Liver (tissue), 9 donors: ENCODE results near the gene EEF2K. TPM values are rescaled to one million over a fixed set of nuclear protein-coding genes. Genes with fewer than 3 reads are reported as not detected.

ENCODE experiments used
- DNase-seq: peaks from one replicate; pipeline ENCODE4 v3.0.0-alpha.2; 2017; ENCODE audit warnings: low spot score
- H3K27ac ChIP-seq, 2 donors: one replicate each; pipeline ENCODE4 v1.7.0; 2013; ENCODE audit warnings: inconsistent platforms in 2 of 2, low read length in 2 of 2, control low read depth in 1 of 2, low read depth in 1 of 2, mild to moderate bottlenecking in 1 of 2
- H3K27me3 ChIP-seq, 4 donors: one replicate each; pipeline versions ENCODE4 v1.6.1 to v1.7.0; 2013; ENCODE audit warnings: low read length in 3 of 4, inconsistent platforms in 1 of 4, mild to moderate bottlenecking in 1 of 4, moderate library complexity in 1 of 4; ENCODE audit not compliant: control insufficient read depth in 4 of 4, insufficient read depth in 4 of 4
- H3K36me3 ChIP-seq, 4 donors: one replicate each; pipeline versions ENCODE4 v1.6.1 to v1.7.0; 2013; ENCODE audit warnings: low read length in 3 of 4, mild to moderate bottlenecking in 3 of 4, low read depth in 1 of 4, moderate library complexity in 1 of 4; ENCODE audit not compliant: control insufficient read depth in 4 of 4, insufficient read depth in 3 of 4
- H3K4me1 ChIP-seq, 4 donors: one replicate each; pipeline versions ENCODE4 v1.6.1 to v1.7.0; 2013; ENCODE audit warnings: low read length in 3 of 4, mild to moderate bottlenecking in 3 of 4, moderate library complexity in 1 of 4; ENCODE audit not compliant: control insufficient read depth in 4 of 4, insufficient read depth in 4 of 4
- H3K4me3 ChIP-seq, 3 donors: one replicate each; pipeline versions ENCODE4 v1.6.1 to v1.7.0; 2013; ENCODE audit warnings: low read length in 3 of 3, control low read depth in 1 of 3, low read depth in 1 of 3, mild to moderate bottlenecking in 1 of 3
- H3K9ac ChIP-seq, 2 donors: one replicate each; pipeline ENCODE4 v1.7.0; 2013; ENCODE audit warnings: low read length in 2 of 2, mild to moderate bottlenecking in 2 of 2, moderate library complexity in 2 of 2, control low read depth in 1 of 2, low read depth in 1 of 2
- H3K9me3 ChIP-seq, 4 donors: one replicate each; pipeline versions ENCODE4 v1.6.1 to v1.7.0; 2013; ENCODE audit warnings: low read length in 3 of 4; ENCODE audit not compliant: control insufficient read depth in 4 of 4
- ATF3 ChIP-seq: IDR thresholded peaks from 2 replicates; pipeline ENCODE4 v1.6.1; 2016; ENCODE audit warnings: antibody characterized with exemption
- CTCF ChIP-seq: fragments of 150-350 bp; IDR thresholded peaks from 2 replicates; pipeline ENCODE4 v1.5.1; 2017; ENCODE audit warnings: improper control_type of control experiment, low read depth, low read length; ENCODE audit not compliant: missing input control
- EGR1 ChIP-seq, 2 donors: IDR thresholded peaks; 2 replicates each; pipeline ENCODE4 v1.6.1; 2016 to 2018; ENCODE audit warnings: antibody characterized with exemption in 2 of 2, low read depth in 2 of 2
- FOXA1 ChIP-seq: IDR thresholded peaks from 2 replicates; pipeline ENCODE4 v1.6.1; 2016; ENCODE audit warnings: antibody characterized with exemption
- FOXA2 ChIP-seq: IDR thresholded peaks from 2 replicates; pipeline ENCODE4 v1.6.1; 2016; ENCODE audit warnings: antibody characterized with exemption
- GABPA ChIP-seq, 2 donors: IDR thresholded peaks in 1 of 2; conservative IDR thresholded peaks in 1 of 2; 2 replicates each; pipeline ENCODE4 v1.6.1; 2016; ENCODE audit warnings: antibody characterized with exemption in 2 of 2, mild to moderate bottlenecking in 1 of 2, moderate library complexity in 1 of 2
- HNF4A ChIP-seq, 2 donors: conservative IDR thresholded peaks; 2 replicates each; pipeline ENCODE4 v1.6.1; 2016; ENCODE audit warnings: antibody characterized with exemption in 2 of 2, mild to moderate bottlenecking in 2 of 2
- HNF4G ChIP-seq: IDR thresholded peaks from 2 replicates; pipeline ENCODE4 v1.6.1; 2016; ENCODE audit warnings: antibody characterized with exemption
- JUND ChIP-seq, 2 donors: IDR thresholded peaks; 2 replicates each; pipeline ENCODE4 v1.6.1; 2016; ENCODE audit warnings: antibody characterized with exemption in 2 of 2
- MAX ChIP-seq: IDR thresholded peaks from 2 replicates; pipeline ENCODE4 v1.6.1; 2016; ENCODE audit warnings: antibody characterized with exemption
- NR2F2 ChIP-seq: IDR thresholded peaks from 2 replicates; pipeline ENCODE4 v1.6.1; 2016; ENCODE audit warnings: antibody characterized with exemption
- RAD21 ChIP-seq, 2 donors: IDR thresholded peaks; 2 replicates each; pipeline ENCODE4 v1.6.1; 2016; ENCODE audit warnings: antibody characterized with exemption in 2 of 2, mild to moderate bottlenecking in 2 of 2
- REST ChIP-seq: IDR thresholded peaks from 2 replicates; pipeline ENCODE4 v1.6.1; 2016; ENCODE audit warnings: antibody characterized with exemption, mild to moderate bottlenecking
- RXRA ChIP-seq, 2 donors: IDR thresholded peaks; 2 replicates each; pipeline ENCODE4 v1.6.1; 2017 to 2018; ENCODE audit warnings: antibody characterized with exemption in 2 of 2, mild to moderate bottlenecking in 1 of 2
- SP1 ChIP-seq: IDR thresholded peaks from 2 replicates; pipeline ENCODE4 v1.6.1; 2018; ENCODE audit warnings: antibody characterized with exemption, mild to moderate bottlenecking
- TAF1 ChIP-seq: conservative IDR thresholded peaks from 2 replicates; pipeline ENCODE4 v1.6.1; 2016; ENCODE audit warnings: antibody characterized with exemption, mild to moderate bottlenecking
- YY1 ChIP-seq: IDR thresholded peaks from 2 replicates; pipeline ENCODE4 v1.6.1; 2016; ENCODE audit warnings: antibody characterized with exemption, mild to moderate bottlenecking
- ZBTB33 ChIP-seq: IDR thresholded peaks from 2 replicates; pipeline ENCODE4 v1.6.1; 2016; ENCODE audit warnings: antibody characterized with exemption
- WGBS: extraction: QIAGEN DNeasy Blood & Tissue Kit; methylation state at CpG from one replicate; pipeline ENCODE4 v1.1.7; 2013; 5-methylcytosine and 5-hydroxymethylcytosine counted together
- polyA plus RNA-seq, 2 donors: library from polyadenylated mRNA; stranded (reverse) in 1 of 2; unstranded in 1 of 2; fragments of 200-250 nt in 1 of 2; fragments of >200 nt in 1 of 2; fragmentation: Nextera tagmentation in 1 of 2; extraction: Ambion mirVana in 1 of 2; gene quantifications; one replicate each; pipeline versions ENCODE4 v1.2.1 to v1.2.3, GENCODE V29; 2013 to 2015
- total RNA-seq, 2 donors: library from RNA; depleted of rRNA; stranded (reverse); fragments of >200 nt; gene quantifications; one replicate each; pipeline ENCODE4 v1.2.3, GENCODE V29; 2014
- donor health status: healthy.
- donor health status: healthy.
- donor health status: healthy.
- donor health status: healthy.
- donor health status: healthy.

Gene EEF2K
- total and polyA plus RNA-seq, 4 donors: 3.2 to 14.3 (median 8.0) TPM

- WGBS: 96% methylated on average over 19 of the region's 19 CpGs
- TF ChIP-seq FOXA2 (no peak), REST (no peak), ATF3 (no peak), SP1 (no peak), HNF4A (conservative IDR thresholded peaks at IDR 0.05) (no peak), NR2F2 (no peak), MAX (no peak), EGR1 (IDR thresholded peaks at IDR 0.05; ENCODE audit: low read depth in 2 of 2) (no peak), RXRA (IDR thresholded peaks at IDR 0.05) (no peak), HNF4G (no peak), TAF1 (no peak), YY1 (no peak), CTCF (no peak), GABPA (IDR thresholded peaks at IDR 0.05 in 1 of 2, conservative IDR thresholded peaks at IDR 0.05 in 1 of 2) (no peak), ZBTB33 (no peak), FOXA1 (no peak), RAD21 (IDR thresholded peaks at IDR 0.05) (no peak), JUND (IDR thresholded peaks at IDR 0.05) (no peak)
Measured at GRCh38 chr16:22324787-22325597, 118.9 kb downstream of the EEF2K start.

More at GRCh38 chr16:22324787-22325597, 118.9 kb downstream of the EEF2K start:
- no peak overlapping the region for H3K4me3 ChIP-seq
- H3K27me3 ChIP-seq: no peaks in the 10 kb centered on the region
- DNase-seq: no peak
- H3K4me1 ChIP-seq: no peaks in the 10 kb centered on the region
- peaks cover 11 to 74% (median 27%) of the 10 kb centered on the region in 4 donors for H3K36me3 ChIP-seq
- H3K27ac ChIP-seq: no peak overlapping the region
- H3K9me3 ChIP-seq: no peaks in the 10 kb centered on the region
- H3K9ac ChIP-seq: no peak overlapping the region
